Brain microvascular endothelial cell (primary cell): ENCODE measurements around the gene U2AF1L4.

ENCODE experiments used
- DNase-seq: peaks from one replicate; pipeline ENCODE4 v3.0.0-alpha.2; 2020
- H3K27ac ChIP-seq: fragments of 250-450 bp; sonication (Bioruptor Pico); 2 replicates; pipeline ENCODE4 v1.5.1; 2020; ENCODE audit warnings: mild to moderate bottlenecking, moderate library complexity
- H3K27me3 ChIP-seq: fragments of 250-450 bp; sonication (Bioruptor Pico); replicated peaks from 2 replicates; pipeline ENCODE4 v1.5.1; 2020; ENCODE audit warnings: mild to moderate bottlenecking
- H3K36me3 ChIP-seq: fragments of 250-450 bp; sonication (Bioruptor Pico); replicated peaks from 2 replicates; pipeline ENCODE4 v1.5.1; 2020; ENCODE audit warnings: mild to moderate bottlenecking
- H3K4me3 ChIP-seq: 2 replicates; pipeline ENCODE4 v1.5.1; 2011; ENCODE audit warnings: low read depth, mild to moderate bottlenecking, control low read depth, low read length, moderate library complexity
- in situ Hi-C: cut with HindIII; loops from 2 replicates; pipeline ENCODE4 v1.10.0; 2017; ENCODE audit warnings: low sequenced_read_pairs, low pct_ligation_motif_present
- TF ChIP-seq, protein P1 (sequence below): IDR thresholded peaks from 2 replicates; pipeline ENCODE4 v1.5.1; 2011; ENCODE audit warnings: low read depth, mild to moderate bottlenecking, moderate library complexity, low read length, control low read depth, inconsistent platforms; ENCODE audit errors: missing control alignments

U2AF1L4 gene

GRCh38 chr19:35790981-35791813, 46.0 kb upstream of the U2AF1L4 start:
- no peak for DNase-seq
- TF ChIP-seq, protein P1, sequence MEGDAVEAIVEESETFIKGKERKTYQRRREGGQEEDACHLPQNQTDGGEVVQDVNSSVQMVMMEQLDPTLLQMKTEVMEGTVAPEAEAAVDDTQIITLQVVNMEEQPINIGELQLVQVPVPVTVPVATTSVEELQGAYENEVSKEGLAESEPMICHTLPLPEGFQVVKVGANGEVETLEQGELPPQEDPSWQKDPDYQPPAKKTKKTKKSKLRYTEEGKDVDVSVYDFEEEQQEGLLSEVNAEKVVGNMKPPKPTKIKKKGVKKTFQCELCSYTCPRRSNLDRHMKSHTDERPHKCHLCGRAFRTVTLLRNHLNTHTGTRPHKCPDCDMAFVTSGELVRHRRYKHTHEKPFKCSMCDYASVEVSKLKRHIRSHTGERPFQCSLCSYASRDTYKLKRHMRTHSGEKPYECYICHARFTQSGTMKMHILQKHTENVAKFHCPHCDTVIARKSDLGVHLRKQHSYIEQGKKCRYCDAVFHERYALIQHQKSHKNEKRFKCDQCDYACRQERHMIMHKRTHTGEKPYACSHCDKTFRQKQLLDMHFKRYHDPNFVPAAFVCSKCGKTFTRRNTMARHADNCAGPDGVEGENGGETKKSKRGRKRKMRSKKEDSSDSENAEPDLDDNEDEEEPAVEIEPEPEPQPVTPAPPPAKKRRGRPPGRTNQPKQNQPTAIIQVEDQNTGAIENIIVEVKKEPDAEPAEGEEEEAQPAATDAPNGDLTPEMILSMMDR = peak; percentile 43
- Histone ChIP-seq H3K27ac (no peak overlapping the region), H3K27me3 (no peaks in the 10 kb centered on the region), H3K36me3 (no peaks in the 10 kb centered on the region), H3K4me3 (no peak overlapping the region)
- in situ Hi-C loops = no loop called here

DNA sequence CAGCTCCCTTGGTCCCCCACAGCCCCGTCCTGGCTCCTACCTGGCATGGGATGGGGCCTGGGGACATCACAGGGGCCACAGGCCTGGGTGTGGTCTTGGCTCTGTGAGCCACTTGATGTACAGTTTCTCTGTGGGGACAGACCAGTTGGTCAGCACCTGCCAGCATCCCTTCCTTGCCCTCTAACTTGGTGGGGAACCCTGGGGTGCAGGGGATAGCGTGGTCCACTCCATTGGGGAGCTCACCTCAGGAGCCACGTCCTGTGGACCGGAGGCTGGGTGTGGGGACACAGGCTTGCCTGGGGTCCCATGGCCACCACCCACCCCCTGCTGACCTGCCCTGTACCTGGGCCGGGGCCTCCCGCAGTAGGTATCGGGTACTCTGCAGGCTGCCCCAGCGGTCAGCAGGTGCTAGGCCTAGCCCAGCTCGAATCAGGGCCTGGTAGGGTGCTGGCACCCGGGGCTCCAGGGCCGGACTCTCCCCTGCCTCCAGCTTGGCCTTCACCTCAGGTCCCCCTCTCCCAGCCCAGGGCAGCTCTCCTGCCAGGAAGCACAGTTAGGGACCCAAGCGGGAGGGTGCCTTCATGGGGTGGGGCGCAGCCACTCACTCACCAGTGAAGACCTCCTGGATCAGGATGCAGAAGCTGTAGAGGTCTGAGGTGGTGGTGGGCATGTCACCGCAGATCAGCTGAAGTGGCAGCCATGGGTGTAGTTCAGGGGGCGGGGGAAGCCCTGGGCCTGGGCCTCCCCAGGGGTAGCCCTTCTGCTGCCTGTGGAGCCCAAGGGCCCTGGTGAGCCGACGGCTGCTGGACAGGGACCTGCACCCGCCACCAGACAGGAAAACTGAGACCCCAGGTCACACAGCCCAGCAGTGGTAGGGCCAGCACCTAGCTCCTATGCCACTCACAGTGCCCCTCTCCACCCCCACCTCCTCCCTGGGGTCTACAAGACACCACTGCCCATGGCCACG, 45.0 kb upstream of the U2AF1L4 start:
- TF ChIP-seq, protein P1 = no peak
- Histone ChIP-seq H3K27ac (no peak overlapping the region), H3K36me3 (no peaks in the 10 kb centered on the region), H3K4me3 (no peak overlapping the region), H3K27me3 (no peaks in the 10 kb centered on the region)
- no peak for DNase-seq
- in situ Hi-C loops = no loop called here

GRCh38 chr19:35789195-35789977, 44.2 kb upstream of the U2AF1L4 start:
- Histone ChIP-seq H3K4me3 (no peak overlapping the region), H3K27me3 (no peaks in the 10 kb centered on the region), H3K36me3 (no peaks in the 10 kb centered on the region), H3K27ac (no peak overlapping the region)
- DNase-seq = no peak
- in situ Hi-C loops = no loop called here
- TF ChIP-seq, protein P1 = no peak

- TF ChIP-seq, protein P1 = no peak
- no peak overlapping the region for H3K4me3 ChIP-seq
- H3K27me3 ChIP-seq = no peaks in the 10 kb centered on the region
- H3K36me3 ChIP-seq = no peaks in the 10 kb centered on the region
- no peak for DNase-seq
- in situ Hi-C loops = no loop called here
- no peak overlapping the region for H3K27ac ChIP-seq
Measured at GRCh38 chr19:35788205-35788960, 43.2 kb upstream of the U2AF1L4 start.

DNA sequence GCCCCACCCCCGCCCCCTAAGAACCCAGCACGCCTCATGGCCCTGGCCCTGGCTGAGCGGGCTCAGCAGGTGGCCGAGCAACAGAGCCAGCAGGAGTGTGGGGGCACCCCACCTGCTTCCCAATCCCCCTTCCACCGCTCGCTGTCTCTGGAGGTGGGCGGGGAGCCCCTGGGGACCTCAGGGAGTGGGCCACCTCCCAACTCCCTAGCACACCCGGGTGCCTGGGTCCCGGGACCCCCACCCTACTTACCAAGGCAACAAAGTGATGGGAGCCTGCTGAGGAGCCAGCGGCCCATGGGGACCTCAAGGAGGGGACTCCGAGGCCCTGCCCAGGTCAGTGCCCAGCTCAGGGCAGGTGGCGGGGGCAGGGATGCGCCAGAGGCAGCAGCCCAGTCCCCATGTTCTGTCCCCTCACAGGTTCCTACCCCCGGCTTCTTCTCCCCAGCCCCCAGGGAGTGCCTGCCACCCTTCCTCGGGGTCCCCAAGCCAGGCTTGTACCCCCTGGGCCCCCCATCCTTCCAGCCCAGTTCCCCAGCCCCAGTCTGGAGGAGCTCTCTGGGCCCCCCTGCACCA, 42.1 kb upstream of the U2AF1L4 start:
- Histone ChIP-seq H3K4me3 (no peak overlapping the region), H3K36me3 (no peaks in the 10 kb centered on the region), H3K27ac (no peak overlapping the region), H3K27me3 (no peaks in the 10 kb centered on the region)
- in situ Hi-C loops = no loop called here
- TF ChIP-seq, protein P1 = no peak
- DNase-seq = no peak
